Spleen (tissue), 11 donors: Measurements from ENCODE around the gene DLX2. TPM values are rescaled to one million over a fixed set of nuclear protein-coding genes. Genes with fewer than 3 reads are reported as not detected.

Source experiments
- DNase-seq: peaks from one replicate; pipeline ENCODE4 v3.0.0-alpha.2; 2020
- H3K27ac ChIP-seq, 8 donors: fragments of 200-600 bp; sonication (generic) in 7 of 8; 1 replicate in 4 of 8; 2 replicates in 4 of 8; pipeline versions ENCODE4 v1.5.0 to v1.8.0; 2016 to 2021; ENCODE audit warnings: inconsistent platforms in 4 of 8, mild to moderate bottlenecking in 4 of 8, moderate library complexity in 1 of 8
- H3K27me3 ChIP-seq, 7 donors: fragments of 200-600 bp; sonication (generic) in 6 of 7; replicated peaks in 1 of 7; 1 replicate in 4 of 7; 2 replicates in 3 of 7; pipeline versions ENCODE4 v1.5.0 to v1.8.0; 2016 to 2021; ENCODE audit warnings: inconsistent platforms in 3 of 7, mild to moderate bottlenecking in 1 of 7
- H3K36me3 ChIP-seq, 6 donors: fragments of 200-600 bp; sonication (generic) in 5 of 6; 1 replicate in 4 of 6; 2 replicates in 2 of 6; pipeline versions ENCODE4 v1.5.0 to v1.8.0; 2016 to 2021; ENCODE audit warnings: inconsistent platforms in 2 of 6
- H3K4me1 ChIP-seq, 6 donors: fragments of 200-600 bp; sonication (generic) in 5 of 6; 1 replicate in 3 of 6; 2 replicates in 3 of 6; pipeline versions ENCODE4 v1.5.0 to v1.8.0; 2016 to 2021; ENCODE audit warnings: inconsistent platforms in 3 of 6
- H3K4me3 ChIP-seq, 8 donors: fragments of 200-600 bp; sonication (generic) in 7 of 8; 1 replicate in 4 of 8; 2 replicates in 4 of 8; pipeline versions ENCODE4 v1.5.0 to v1.8.0; 2016 to 2021; ENCODE audit warnings: inconsistent platforms in 4 of 8, mild to moderate bottlenecking in 4 of 8, moderate library complexity in 2 of 8
- H3K9me3 ChIP-seq, 8 donors: fragments of 200-600 bp; sonication (generic) in 7 of 8; 1 replicate in 4 of 8; 2 replicates in 4 of 8; pipeline versions ENCODE4 v1.5.0 to v1.8.0; 2016 to 2021; ENCODE audit warnings: inconsistent platforms in 4 of 8
- CTCF ChIP-seq, 11 experiments: fragments of 200-600 bp in 7 of 11; fragments of 450-650 bp in 4 of 11; sonication (generic) in 4 of 11; IDR thresholded peaks in 8 of 11; conservative IDR thresholded peaks in 3 of 11; 1 replicate in 7 of 11; 2 replicates in 4 of 11; pipeline versions ENCODE4 v1.4.0 to v1.8.0; 2016 to 2021; ENCODE audit warnings: antibody characterized with exemption in 11 of 11, inconsistent platforms in 4 of 11, mild to moderate bottlenecking in 1 of 11
- POLR2A ChIP-seq, 3 donors: fragments of 450-650 bp; IDR thresholded peaks; one replicate each; pipeline ENCODE4 v1.5.1; 2017; ENCODE audit warnings: antibody characterized with exemption in 3 of 3, mild to moderate bottlenecking in 1 of 3
- POLR2AphosphoS5 ChIP-seq, 3 donors: sonication (generic); formaldehyde crosslinking; IDR thresholded peaks; one replicate each; pipeline ENCODE4 v1.5.1; 2017; ENCODE audit warnings: antibody characterized with exemption in 3 of 3
- WGBS, 5 donors: extraction: QIAGEN DNeasy Blood & Tissue Kit in 3 of 5; methylation state at CpG; one replicate each; pipeline versions ENCODE4 v1.1.5 to v1.1.7; 2013 to 2018; 5-methylcytosine and 5-hydroxymethylcytosine counted together
- intact Hi-C: fragments of 100-400 bp; cut with DNase I; formaldehyde crosslinking; loops from one replicate; pipeline ENCODE4 v1.15.0; 2023; ENCODE audit warnings: low total_unique reads
- polyA plus RNA-seq, 3 donors: library from polyadenylated mRNA; stranded (reverse); fragments of 200-250 nt; gene quantifications; one replicate each; pipeline ENCODE4 v1.2.1, GENCODE V29; 2013
- total RNA-seq, 7 donors: library from RNA; depleted of rRNA in 3 of 7; stranded (reverse); fragments of >200 nt in 3 of 7; fragmentation: NEBNext Ultra II Directional in 4 of 7; extraction: Animal tissue kit (Norgen Biotek cat#: 25700) in 4 of 7; gene quantifications; one replicate each; pipeline versions ENCODE4 v1.1.0 to v1.2.1, GENCODE V29; 2016 to 2021
- donor health status: healthy with polysubstance abuse.
- donor health status: DM: no; HTN: no; CAD: no; lungs with moderate emphysema.
- donor health status: DM: no; HTN: no; CAD: no.
- donor health status: Bipolar disorder and iron deficiency.
- donor health status: healthy.
- donor health status: DM: no; HTN: no; CAD: no.
- donor health status: DM: yes; HTN: yes; CAD: no.

DLX2 gene
- total and polyA plus RNA-seq, 10 donors = 0.06 TPM; not detected in 9

GRCh38 chr2:172082105-172082943 is 20.4 kb downstream of the DLX2 start:
- peak overlapping the region in 1 of 8 donors; percentile 32 for H3K4me3 ChIP-seq
- H3K36me3 ChIP-seq = no peaks in the 10 kb centered on the region
- no peak for TF ChIP-seq CTCF (IDR thresholded peaks at IDR 0.05 in 8 of 11, conservative IDR thresholded peaks at IDR 0.05 in 3 of 11)
- TF ChIP-seq POLR2AphosphoS5 (IDR thresholded peaks at IDR 0.05) = no peak
- no peak for TF ChIP-seq POLR2A (IDR thresholded peaks at IDR 0.05)
- 7 to 12% (median 8%) methylated on average over 13 to 14 of the region's 14 CpGs for WGBS, 5 donors
- H3K27ac ChIP-seq = no peak overlapping the region
- peaks cover 0 to 23% (median 0%) of the 10 kb centered on the region in 8 donors for H3K9me3 ChIP-seq
- no peak for DNase-seq
- H3K4me1 ChIP-seq = peaks cover 18 to 69% (median 49%) of the 10 kb centered on the region in 6 donors
- intact Hi-C loops = no loop called here
- H3K27me3 ChIP-seq = peaks cover 36 to 94% (median 82%) of the 10 kb centered on the region in 7 donors

GRCh38 chr2:172081221-172082022 is 21.3 kb downstream of the DLX2 start:
- Histone ChIP-seq H3K27ac (no peak overlapping the region), H3K36me3 (no peaks in the 10 kb centered on the region), H3K4me3 (no peak overlapping the region), H3K9me3 (peaks cover 0 to 18% (median 0%) of the 10 kb centered on the region in 8 donors), H3K4me1 (peaks cover 18 to 60% (median 40%) of the 10 kb centered on the region in 6 donors), H3K27me3 (peaks cover 36 to 85% (median 73%) of the 10 kb centered on the region in 7 donors)
- no peak for TF ChIP-seq POLR2AphosphoS5 (IDR thresholded peaks at IDR 0.05)
- TF ChIP-seq CTCF (IDR thresholded peaks at IDR 0.05 in 8 of 11, conservative IDR thresholded peaks at IDR 0.05 in 3 of 11) = no peak
- TF ChIP-seq POLR2A (IDR thresholded peaks at IDR 0.05) = no peak
- no peak for DNase-seq
- 8 to 19% (median 14%) methylated on average over 20 to 36 of the region's 36 CpGs for WGBS, 5 donors
- intact Hi-C loops = no loop called here

- WGBS, 5 donors = 16 to 27% (median 19%) methylated on average over 25 of the region's 25 CpGs
- no peak for DNase-seq
- TF ChIP-seq CTCF (IDR thresholded peaks at IDR 0.05 in 8 of 11, conservative IDR thresholded peaks at IDR 0.05 in 3 of 11) = no peak
- no peak for TF ChIP-seq POLR2A (IDR thresholded peaks at IDR 0.05)
- no peak for TF ChIP-seq POLR2AphosphoS5 (IDR thresholded peaks at IDR 0.05)
- Histone ChIP-seq H3K4me1 (peaks cover 18 to 54% (median 33%) of the 10 kb centered on the region in 6 donors), H3K27me3 (peaks cover 36 to 78% (median 66%) of the 10 kb centered on the region in 7 donors), H3K4me3 (no peak overlapping the region), H3K27ac (no peak overlapping the region), H3K9me3 (peaks cover 0 to 14% (median 0%) of the 10 kb centered on the region in 8 donors), H3K36me3 (no peaks in the 10 kb centered on the region)
- intact Hi-C loops = no loop called here
These were observed 22.0 kb downstream of the DLX2 start for GRCh38 chr2:172080641-172081220.
